HG02973 (cell line): ENCODE data around the gene DAB1.
"Not testable (repeated sequence)": the region's sequence is repeated elsewhere in the genome, so short reads cannot be mapped to it uniquely, and the experiment has no call there.

ENCODE experiments used
- ATAC-seq: cut with Tn5 transposase; IDR thresholded peaks from one replicate; pipeline ENCODE4 v1.9.1; 2021; ENCODE audit warnings: moderate library complexity; ENCODE audit not compliant: unreplicated experiment

The DAB1 gene

GRCh38 chr1:57362480-57362879, 61.4 kb downstream of the DAB1 start:
- ATAC-seq = no peak

- ATAC-seq = no peak
Measured at GRCh38 chr1:57361516-57361915, 62.3 kb downstream of the DAB1 start.

DNA sequence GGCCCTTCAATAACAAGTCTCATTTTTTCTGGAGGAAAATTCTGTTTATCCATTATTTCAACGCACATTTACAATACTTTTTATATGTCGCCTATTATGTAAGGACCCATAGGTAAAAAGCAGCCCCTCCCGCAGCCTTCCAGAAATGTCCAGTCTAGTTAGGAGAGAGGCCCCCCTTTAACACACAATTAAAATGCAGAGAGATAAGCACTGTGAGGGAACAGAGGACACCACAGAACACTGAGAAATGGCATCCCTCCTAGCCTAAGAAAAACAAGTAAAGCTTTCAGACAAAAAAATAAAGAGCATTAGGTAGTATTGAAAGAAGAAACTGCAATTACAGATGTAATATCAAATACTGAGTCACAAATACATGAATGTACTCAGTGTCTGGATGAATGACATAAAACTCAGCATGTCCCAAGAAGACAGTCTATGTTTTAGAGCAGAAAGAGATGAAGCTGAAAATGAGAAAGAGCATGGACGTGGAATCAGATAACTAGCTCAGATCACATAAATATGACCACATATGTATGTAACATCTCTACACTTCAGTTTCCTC, 62.9 kb downstream of the DAB1 start:
- ATAC-seq = no peak

DNA sequence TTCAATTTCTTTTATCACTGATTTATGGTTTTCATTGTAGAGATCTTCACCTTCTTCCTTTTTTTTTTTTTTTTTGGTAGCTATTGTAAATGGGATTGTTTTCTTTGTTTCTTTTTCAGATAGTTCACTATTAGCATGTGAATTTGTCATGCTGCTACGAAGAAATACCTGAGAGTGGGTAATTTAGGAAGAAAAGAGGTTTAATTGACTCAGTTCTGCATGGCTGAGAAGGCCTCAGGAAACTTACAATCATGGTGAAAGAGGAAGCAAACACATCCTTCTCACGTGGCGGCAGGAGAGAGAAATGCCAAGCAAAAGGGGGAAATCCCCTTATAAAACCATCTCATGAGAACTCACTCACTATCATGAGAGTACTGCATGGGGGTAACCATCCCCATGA, 66.4 kb downstream of the DAB1 start:
- no peak for ATAC-seq

GRCh38 chr1:57353654-57354053, 70.2 kb downstream of the DAB1 start:
- no peak for ATAC-seq

GRCh38 chr1:57350610-57351009, 73.2 kb downstream of the DAB1 start:
- no peak for ATAC-seq

DNA sequence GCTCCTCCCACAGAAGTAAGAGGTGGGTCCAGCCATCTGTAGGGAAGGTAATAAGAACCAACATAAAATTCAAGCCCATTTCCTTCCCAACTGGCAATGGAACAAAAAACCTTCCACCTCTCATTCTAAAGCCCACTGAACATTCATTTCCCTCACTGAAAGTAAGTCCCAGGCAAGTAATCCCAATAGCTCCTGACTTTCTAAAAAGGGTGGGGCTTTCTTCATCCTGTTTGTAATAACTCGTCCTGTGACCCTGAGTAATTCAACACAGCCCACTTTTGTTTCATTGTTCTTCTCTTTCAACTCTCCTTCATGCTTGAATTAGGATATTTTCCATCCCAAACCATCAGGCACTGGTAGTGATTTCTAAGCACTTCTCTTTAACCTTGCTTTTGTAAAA, 74.9 kb downstream of the DAB1 start:
- no peak for ATAC-seq

DNA sequence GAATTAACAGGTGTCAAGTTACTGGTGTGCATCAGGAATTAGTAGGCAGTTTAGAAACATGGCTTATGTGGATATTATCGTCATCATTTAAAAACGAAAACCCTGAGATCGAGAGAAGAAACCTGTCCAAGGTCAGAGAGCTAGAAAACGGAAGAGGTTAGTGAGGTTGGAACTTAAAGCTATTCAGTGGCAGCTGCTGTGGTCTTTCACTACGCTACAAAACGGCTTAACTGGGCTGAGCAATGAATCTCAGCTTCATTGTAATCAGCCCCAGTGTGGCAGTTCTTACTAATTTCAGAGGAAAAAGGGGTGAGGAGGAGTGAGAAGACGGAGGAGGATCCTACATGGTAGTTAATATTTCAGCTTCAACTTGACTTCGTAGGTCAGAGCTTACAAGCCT, 77.9 kb downstream of the DAB1 start:
- ATAC-seq = no peak

DNA sequence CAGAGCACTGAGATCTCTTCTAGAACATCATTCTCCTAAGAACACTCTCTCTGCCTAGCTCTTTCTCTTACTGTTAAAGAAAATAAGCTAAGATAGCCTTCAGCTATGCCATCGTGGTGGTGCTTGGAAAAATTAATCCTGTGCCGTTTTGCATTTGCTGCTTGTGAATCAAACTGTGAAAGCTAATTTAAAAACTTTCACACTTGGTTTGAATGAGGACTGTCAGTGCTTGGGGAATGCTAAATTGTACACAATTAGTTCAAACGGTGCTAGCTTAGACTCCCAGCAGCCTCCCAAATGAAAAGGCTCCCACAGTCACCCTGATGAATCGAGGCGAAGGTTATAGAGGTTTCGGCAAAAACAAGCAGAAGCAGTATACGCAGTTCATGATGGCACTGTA, 79.6 kb downstream of the DAB1 start:
- ATAC-seq = no peak

DNA sequence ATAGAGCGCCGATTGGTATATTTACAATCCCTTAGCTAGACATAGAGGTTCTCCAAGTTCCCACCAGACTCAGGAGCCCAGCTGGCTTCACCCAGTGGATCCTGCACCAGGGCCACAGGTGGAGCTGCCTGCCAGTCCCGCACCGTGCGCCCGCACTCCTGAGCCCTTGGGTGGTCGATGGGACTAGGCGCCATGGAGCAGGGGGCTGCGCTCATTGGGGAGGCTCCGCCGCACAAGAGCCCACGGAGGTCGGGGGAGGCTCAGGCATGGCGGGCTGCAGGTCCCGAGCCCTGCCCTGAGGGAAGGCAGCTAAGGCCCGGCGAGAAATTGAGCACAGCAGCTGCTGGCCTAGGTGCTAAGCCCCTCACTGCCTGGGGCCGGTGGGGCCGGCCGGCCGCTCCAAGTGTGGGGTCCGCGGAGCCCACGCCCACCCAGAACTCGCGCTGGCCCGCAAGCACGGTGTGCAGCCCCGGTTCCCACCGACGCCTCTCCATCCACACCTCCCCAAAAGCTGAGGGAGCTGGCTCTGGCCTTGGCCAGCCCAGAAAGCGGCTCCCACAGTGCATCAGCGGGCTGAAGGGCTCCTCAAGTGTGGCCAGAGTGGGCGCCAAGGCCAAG, 80.5 kb downstream of the DAB1 start:
- ATAC-seq = not testable (repeated sequence)

DNA sequence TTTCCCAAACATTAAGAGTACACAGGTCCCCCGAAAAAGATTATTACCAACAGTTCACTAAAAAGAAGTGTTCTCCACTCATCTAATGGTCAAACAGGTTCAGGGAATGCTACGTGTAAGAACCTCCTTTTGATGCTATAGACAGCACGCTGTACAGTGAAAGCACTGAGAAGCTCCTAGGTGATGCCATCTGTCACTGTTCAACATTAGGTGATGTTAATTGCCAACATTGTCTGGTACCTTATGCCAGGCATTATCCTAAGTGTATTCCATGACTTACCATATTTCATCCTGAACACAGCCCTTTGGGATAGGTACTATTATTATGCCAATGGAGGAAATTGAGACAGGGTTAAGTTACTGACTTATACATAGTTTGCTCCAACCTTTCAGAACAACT, 82.1 kb downstream of the DAB1 start:
- ATAC-seq = no peak

GRCh38 chr1:57340334-57341070, 83.4 kb downstream of the DAB1 start:
- ATAC-seq = no peak

DNA sequence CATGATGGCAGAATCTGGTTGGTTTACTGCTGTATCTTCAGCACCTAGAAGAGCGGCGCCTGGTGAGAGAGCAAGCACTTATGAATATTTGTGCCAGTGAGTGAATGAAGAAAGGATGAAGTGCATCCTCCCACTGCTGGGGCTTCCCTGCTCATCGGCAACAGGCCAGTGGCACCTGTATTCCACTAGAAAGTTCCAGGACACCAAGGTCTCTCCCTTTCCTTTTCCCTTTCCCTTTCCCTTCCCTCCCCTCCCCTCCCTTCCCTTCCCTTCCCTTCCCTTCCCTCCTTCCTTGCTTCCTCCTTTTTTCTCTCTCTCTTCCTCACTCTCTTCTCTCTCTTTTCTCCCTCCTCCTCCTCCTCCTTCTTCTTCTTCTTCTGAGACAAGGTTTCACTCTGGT, 86.2 kb downstream of the DAB1 start:
- no peak for ATAC-seq

DNA sequence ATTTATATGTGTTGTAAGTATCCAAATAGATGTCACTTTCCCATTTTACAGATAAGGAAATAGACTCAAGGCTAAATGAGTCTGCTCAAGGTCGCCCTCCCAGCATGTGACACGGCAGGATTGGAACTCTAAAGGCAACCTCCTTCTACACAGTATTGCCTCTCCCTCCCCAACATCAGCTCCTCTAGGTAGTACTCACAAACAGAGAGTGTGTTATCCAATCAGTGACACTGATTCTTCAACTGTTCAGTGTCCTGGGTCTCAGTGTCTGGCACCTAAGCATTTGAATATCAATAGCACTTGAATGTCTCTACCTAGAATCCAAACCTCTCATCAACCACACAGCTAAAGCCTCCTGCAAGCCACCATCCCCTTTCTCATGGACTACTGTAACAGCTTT, 87.1 kb downstream of the DAB1 start:
- no peak for ATAC-seq

GRCh38 chr1:57331620-57332019, 92.2 kb downstream of the DAB1 start:
- no peak for ATAC-seq

DNA sequence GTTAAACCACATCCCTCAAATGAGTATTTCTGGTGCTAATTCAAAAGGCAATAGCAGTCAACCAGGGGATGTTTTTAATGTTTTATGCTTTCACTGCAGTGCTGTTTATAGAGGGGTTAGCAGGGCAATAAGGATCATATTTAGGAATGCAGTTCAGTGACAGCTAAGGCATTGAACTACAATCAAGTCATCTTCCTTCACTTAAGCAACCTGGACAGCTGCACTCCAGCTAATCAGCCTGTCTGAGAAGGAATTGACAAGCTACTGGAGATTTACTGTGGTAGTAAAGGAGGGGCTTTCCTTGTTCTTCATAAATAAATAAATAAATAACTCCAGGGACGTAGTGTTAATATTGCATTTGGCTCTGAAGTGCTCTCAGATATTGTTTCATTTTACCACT, 93.9 kb downstream of the DAB1 start:
- no peak for ATAC-seq

DNA sequence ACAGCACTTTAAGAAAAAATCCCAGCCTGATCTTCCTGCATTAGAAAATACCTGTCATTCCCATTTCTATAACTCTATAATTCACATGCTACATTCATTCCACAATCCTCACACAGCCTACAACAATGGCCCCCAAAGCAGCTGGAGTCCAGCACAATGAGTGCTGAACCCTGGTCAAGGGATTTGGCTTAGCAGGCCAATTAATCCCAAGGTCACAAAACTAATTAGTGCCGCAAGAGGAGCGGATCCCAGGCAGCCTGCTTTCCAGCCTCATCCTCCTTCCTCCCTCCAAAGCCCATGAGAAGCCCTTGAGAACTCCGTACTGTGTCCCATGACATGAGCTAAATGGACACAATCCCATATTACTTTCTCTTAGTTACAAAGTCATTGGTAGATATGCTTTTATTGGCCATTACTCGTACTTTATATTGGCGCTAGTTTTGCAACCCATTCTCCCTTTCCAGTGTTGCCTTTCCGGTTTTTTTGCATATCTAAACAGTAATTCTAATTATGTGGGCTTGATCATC, 94.8 kb downstream of the DAB1 start:
- no peak for ATAC-seq

GRCh38 chr1:57327946-57328345, 95.9 kb downstream of the DAB1 start:
- ATAC-seq = no peak

GRCh38 chr1:57327336-57327735, 96.5 kb downstream of the DAB1 start:
- no peak for ATAC-seq

GRCh38 chr1:57325536-57325935, 98.3 kb downstream of the DAB1 start:
- ATAC-seq = no peak

DNA sequence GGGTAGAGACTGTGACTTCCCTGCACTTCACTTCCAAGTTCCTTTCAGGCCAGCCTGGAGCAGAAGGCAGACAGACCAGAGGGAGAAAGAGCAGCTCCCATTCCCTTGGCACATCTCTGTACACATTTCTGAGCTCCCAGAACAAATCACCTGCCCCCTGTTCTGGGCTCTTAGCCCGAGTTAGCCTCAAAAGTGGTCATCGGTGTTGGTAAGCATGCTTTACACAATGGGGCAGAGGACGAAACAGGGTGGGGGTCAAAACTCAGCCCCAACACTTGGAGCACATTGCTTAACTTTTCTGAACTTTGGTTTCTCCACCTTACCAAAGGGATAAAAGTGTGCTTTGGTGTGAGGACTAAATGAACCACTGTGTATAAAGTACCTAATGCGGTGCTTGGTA, 98.7 kb downstream of the DAB1 start:
- ATAC-seq = no peak

- ATAC-seq = no peak
Measured at GRCh38 chr1:57324388-57324787, 99.5 kb downstream of the DAB1 start.
